Bronchial epithelial cell (primary cell): Measurements from ENCODE around the gene PPM1G. TPM values are rescaled to one million over a fixed set of nuclear protein-coding genes. Genes with fewer than 3 reads are reported as not detected.
A peak's percentile ranks its signal among the peaks of the same experiment; 100 is the strongest.

Experiments
- DNase-seq: peaks from one replicate; pipeline ENCODE4 v3.0.0-alpha.2; 2010; ENCODE audit warnings: low read depth
- FAIRE-seq: peaks from 2 replicates; lab custom pipeline; 2011; peaks lifted over from hg19 to GRCh38; lab: Jason Lieb, UNC
- H3K27me3 ChIP-seq: 2 replicates; pipeline ENCODE4 v1.5.1; 2011; ENCODE audit warnings: low read length; ENCODE audit not compliant: control insufficient read depth, insufficient read depth
- H3K36me3 ChIP-seq: 2 replicates; pipeline ENCODE4 v1.5.1; 2011; ENCODE audit warnings: low read length; ENCODE audit not compliant: control insufficient read depth, insufficient read depth
- H3K4me3 ChIP-seq: 2 replicates; pipeline ENCODE4 v1.5.1; 2011; ENCODE audit warnings: mild to moderate bottlenecking, low read depth, low read length, control low read depth
- total RNA-seq: library from RNA; depleted of rRNA; stranded (reverse); fragments of >200 nt; gene quantifications from 2 replicates; pipeline ENCODE4 v1.2.1, GENCODE V29; 2014
- TF ChIP-seq, protein P1 (sequence below): IDR thresholded peaks from 2 replicates; pipeline ENCODE4 v1.5.1; 2011; ENCODE audit warnings: mild to moderate bottlenecking, moderate library complexity, low read length, control low read depth, inconsistent platforms; ENCODE audit not compliant: insufficient read depth, severe bottlenecking

The PPM1G gene
- total RNA-seq, 1 donor from 2014 or later: 143 TPM

DNA sequence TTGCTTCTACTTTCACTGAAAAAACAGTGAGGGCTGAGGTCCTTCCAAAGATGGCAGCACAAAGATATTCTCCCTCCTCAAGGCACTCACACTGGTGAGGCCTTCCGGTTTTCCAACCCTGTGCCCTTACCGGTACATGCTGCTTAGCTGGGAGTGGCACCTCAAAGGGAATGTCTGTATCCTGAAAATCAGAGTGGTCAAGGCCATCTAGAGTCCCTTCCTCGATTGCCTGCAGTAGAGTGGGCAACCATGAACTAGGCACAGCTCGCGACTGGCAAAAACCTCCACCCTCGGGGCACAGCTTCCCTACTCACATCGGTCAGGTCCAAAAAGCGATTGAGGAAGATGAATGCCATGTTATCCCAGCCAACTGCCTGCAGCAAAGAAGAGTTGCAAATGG is 36.2 kb upstream of the PPM1G start:
- FAIRE-seq (peak; percentile 92), DNase-seq (no peak)
- TF ChIP-seq, protein P1, sequence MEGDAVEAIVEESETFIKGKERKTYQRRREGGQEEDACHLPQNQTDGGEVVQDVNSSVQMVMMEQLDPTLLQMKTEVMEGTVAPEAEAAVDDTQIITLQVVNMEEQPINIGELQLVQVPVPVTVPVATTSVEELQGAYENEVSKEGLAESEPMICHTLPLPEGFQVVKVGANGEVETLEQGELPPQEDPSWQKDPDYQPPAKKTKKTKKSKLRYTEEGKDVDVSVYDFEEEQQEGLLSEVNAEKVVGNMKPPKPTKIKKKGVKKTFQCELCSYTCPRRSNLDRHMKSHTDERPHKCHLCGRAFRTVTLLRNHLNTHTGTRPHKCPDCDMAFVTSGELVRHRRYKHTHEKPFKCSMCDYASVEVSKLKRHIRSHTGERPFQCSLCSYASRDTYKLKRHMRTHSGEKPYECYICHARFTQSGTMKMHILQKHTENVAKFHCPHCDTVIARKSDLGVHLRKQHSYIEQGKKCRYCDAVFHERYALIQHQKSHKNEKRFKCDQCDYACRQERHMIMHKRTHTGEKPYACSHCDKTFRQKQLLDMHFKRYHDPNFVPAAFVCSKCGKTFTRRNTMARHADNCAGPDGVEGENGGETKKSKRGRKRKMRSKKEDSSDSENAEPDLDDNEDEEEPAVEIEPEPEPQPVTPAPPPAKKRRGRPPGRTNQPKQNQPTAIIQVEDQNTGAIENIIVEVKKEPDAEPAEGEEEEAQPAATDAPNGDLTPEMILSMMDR: no peak
- H3K36me3 ChIP-seq: peaks cover 6% of the 10 kb centered on the region
- H3K4me3 ChIP-seq: no peak overlapping the region
- H3K27me3 ChIP-seq: no peaks in the 10 kb centered on the region

DNA sequence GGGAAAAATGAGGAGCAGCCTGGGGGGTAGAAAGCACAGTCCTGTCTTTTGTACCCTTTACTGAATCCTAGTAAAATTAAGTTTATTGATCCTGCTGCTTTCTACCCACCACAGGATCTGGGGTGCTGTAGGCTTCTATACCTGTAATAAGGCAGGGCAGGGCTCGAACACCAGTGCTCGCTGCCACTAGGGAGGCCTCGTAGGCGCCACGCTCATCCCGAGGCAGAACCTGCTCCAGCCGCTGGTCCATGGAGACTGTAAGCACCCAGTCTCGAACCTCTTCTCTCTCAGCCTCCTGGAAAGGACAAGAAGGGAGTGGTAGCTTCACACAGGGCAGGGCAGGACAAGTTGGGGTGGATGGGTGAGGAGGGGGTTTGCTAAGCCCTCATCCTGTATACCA is 35.8 kb upstream of the PPM1G start:
- Histone ChIP-seq H3K27me3 (no peaks in the 10 kb centered on the region), H3K36me3 (peaks cover 6% of the 10 kb centered on the region), H3K4me3 (no peak overlapping the region)
- FAIRE-seq (no peak), DNase-seq (no peak)
- TF ChIP-seq, protein P1: no peak

DNA sequence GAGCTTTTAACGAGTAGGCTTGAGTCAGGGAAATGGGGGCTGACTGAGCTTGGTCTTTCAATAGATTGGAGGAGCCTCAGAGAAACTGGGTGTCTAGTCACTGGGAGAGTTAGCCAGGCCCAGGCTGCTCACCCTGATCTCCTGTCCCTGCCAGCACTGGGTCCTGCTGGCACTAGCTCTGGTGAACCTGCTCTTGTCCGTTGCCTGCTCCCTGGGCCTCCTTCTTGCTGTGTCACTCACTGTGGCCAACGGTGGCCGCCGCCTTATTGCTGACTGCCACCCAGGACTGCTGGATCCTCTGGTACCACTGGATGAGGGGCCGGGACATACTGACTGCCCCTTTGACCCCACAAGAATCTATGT is 33.5 kb upstream of the PPM1G start:
- TF ChIP-seq, protein P1: no peak
- Histone ChIP-seq H3K27me3 (no peaks in the 10 kb centered on the region), H3K36me3 (peaks cover 12% of the 10 kb centered on the region), H3K4me3 (peak overlapping the region; percentile 68)
- no peak for FAIRE-seq
- no peak for DNase-seq

DNA sequence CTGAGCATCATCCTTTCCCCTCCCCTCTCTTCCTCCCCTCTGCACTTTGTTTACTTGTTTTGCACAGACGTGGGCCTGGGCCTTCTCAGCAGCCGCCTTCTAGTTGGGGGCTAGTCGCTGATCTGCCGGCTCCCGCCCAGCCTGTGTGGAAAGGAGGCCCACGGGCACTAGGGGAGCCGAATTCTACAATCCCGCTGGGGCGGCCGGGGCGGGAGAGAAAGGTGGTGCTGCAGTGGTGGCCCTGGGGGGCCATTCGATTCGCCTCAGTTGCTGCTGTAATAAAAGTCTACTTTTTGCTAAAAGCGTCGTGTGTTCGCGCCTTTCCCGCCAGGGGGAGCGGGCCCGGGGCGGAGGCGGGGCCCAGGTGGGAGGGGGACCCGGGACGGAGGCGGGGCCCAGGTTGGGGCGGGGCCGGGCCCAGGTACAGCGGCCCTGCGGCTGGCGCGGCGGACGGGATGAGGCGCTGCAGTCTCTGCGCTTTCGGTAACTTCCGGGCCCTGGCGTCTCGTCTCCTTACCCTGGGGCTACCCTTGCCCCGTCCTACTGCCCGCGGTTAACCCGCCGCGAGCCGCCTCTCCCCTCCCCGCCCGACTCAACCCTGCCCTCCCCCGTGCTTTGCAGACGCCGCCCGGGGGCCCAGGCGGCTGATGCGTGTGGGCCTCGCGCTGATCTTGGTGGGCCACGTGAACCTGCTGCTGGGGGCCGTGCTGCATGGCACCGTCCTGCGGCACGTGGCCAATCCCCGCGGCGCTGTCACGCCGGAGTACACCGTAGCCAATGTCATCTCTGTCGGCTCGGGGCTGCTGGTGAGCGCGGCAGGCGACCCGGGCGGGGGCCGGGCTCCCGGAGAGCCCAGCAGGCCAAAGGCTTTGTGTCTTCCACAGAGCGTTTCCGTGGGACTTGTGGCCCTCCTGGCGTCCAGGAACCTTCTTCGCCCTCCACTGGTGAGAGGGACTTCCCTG is 32.8 kb upstream of the PPM1G start, which contains the start of gene KRTCAP3:
Gene KRTCAP3, plus strand, starts transcription at position 424 of the 962 bp plus-strand sequence. Its CDS starts 32 bp downstream, at position 456.
- TF ChIP-seq, protein P1: peak; percentile 45
- peaks cover 15% of the 10 kb centered on the region for H3K36me3 ChIP-seq
- DNase-seq (peak; percentile 50), FAIRE-seq (no peak)
- no peaks in the 10 kb centered on the region for H3K27me3 ChIP-seq
- peak within 1 kb of the TSS; percentile 68 for H3K4me3 ChIP-seq

DNA sequence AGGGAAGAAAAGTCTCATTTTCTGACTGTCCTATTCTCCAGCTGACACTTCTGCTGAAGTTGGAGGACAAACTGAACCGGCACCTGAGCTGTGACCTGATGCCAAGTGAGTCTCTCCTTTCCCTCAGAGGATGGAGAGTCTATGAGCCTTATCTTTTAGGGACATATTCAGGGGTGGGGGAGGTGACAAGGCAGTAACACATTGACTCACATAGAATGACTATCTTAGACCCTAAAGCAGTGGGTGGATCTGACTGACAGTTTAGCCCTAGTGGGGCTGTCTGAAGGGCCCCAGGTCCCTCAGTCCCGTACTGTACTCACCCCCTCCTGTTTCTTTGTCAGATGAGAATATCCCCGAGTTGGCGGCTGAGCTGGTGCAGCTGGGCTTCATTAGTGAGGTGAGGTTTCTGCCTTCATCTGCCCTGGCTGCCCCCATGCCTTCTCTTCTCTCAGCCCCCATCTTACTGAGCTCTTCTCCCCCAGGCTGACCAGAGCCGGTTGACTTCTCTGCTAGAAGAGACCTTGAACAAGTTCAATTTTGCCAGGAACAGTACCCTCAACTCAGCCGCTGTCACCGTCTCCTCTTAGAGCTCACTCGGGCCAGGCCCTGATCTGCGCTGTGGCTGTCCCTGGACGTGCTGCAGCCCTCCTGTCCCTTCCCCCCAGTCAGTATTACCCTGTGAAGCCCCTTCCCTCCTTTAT is 32.0 kb upstream of the PPM1G start:
- DNase-seq (no peak), FAIRE-seq (no peak)
- Histone ChIP-seq H3K36me3 (peaks cover 22% of the 10 kb centered on the region), H3K27me3 (no peaks in the 10 kb centered on the region), H3K4me3 (no peak overlapping the region)
- TF ChIP-seq, protein P1: no peak
